Hypothalamus (tissue), 51 donors: ENCODE measurements around the gene SMDT1.
"Not testable (repeated sequence)": the region's sequence is repeated elsewhere in the genome, so short reads cannot be mapped to it uniquely, and the experiment has no call there.

ENCODE experiments used
- DNase-seq, 51 donors: peaks; one replicate each; lab custom pipeline; 2025; lab: John Stamatoyannopoulos, UW

Gene SMDT1

GRCh38 chr22:42108848-42109247, 29.3 kb downstream of the SMDT1 start:
- no peak for DNase-seq

DNA sequence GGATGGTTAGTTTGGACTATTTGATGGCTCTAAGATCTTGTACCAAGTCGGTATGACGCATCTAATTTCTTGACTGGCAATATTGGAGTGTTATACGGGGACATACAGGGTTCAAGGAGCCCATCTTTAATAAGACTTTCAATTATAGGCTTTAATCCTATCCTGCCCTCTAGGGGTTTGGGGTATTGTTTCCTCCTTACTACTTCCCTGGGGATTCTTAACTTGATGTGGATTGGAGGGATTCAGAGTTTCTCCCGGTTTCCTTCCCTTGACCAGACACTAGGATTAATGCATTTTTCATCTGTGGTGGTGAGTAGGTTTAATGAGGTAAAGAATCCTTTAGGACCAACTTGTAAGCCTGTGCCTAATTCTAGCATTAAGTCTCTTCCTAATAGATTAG, 32.3 kb downstream of the SMDT1 start:
- no peak for DNase-seq

GRCh38 chr22:42112793-42113192, 33.3 kb downstream of the SMDT1 start:
- not testable (repeated sequence) for DNase-seq

- peak in 2 of 51 donors; percentile 4 to 12 for DNase-seq
These were observed 35.2 kb downstream of the SMDT1 start for GRCh38 chr22:42114721-42115120.

DNA sequence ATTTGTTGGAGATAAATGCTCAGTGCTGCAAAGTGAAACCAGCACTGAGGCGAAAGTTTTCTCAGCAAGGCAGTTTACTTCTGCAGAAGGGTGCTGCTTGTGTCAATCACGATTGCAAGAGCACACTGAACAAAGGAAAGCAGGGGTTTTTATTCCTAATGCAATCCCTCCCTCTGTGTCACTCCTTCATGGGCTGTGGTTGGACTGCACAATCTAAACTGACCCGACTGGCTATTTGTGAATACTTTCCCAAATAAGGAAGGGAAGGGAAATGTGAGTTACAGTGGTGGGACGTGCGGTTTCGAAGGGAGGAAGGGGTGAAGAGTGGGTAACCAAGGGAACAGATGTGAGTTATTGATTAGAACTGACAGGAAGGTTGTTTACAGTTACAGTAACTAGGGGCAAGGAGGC, 35.9 kb downstream of the SMDT1 start:
- DNase-seq, result not testable (repeated sequence)

DNA sequence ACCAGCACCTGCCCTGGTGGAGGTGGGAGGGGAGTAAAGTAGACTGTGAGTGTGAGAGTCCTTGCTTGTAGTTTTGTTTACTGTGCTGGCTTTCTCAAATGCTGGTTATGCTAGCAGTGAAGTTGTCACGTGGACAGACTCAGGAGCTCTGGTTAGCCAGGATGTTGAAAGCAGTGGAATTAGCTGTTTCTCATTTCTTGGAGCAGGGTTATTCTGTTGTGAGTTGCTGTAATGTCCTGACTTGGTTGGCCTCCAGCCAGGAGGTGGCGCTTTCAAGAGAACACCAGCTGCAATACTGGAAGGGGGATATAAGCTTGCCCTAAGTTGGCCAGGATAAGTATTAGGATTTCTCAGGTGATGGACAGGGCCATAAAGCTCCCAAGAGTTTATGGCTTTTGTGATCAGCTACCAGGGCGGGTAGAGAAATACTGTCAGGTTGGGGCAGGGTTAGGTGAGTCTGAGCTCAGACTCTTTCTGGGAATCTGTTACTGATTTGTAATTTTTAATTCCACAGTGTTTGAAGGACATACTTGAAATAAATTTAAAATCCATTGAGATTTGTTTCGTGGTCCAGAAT, 37.4 kb downstream of the SMDT1 start:
- peak in 1 of 51 donors; percentile 12 for DNase-seq

DNA sequence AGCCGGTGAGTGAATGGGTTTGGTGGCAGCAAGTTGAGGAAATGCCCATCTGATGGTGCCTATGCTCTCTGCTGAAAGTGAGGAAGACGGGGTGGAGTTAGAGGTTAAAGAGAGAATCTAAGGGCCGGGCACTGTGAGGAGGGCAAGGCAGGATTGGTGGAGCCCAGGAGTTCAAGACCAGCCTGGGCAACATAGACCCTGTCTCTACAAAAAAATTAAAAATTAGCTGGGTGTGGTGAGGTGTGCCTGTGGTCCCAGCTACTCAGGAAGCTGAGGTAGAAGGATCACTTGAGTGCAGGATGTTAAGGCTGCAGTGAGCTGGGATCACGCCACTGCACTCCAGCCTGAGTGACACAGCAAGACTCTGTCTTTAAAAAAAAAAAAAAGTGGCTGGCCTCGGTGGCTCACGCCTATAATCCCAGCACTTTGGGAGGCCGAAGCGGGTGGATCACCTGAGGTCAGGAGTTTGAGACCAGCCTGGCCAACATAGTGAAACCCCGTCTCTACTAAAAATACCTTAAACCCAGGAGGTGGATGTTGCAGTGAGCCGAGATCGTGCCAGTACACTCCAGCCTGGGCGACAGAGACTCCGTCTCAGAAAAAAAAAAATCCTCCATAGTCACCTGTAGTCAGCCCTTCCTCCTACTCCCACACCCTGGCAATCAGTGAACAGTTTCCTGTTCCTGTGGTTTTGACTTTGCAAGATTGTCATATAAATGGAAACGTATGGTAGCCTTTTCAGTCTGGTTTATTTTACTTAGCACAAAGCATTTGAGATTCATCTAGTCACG, 40.9 kb downstream of the SMDT1 start:
- DNase-seq, result not testable (repeated sequence)

GRCh38 chr22:42123529-42123928, 44.0 kb downstream of the SMDT1 start:
- not testable (repeated sequence) for DNase-seq

DNA sequence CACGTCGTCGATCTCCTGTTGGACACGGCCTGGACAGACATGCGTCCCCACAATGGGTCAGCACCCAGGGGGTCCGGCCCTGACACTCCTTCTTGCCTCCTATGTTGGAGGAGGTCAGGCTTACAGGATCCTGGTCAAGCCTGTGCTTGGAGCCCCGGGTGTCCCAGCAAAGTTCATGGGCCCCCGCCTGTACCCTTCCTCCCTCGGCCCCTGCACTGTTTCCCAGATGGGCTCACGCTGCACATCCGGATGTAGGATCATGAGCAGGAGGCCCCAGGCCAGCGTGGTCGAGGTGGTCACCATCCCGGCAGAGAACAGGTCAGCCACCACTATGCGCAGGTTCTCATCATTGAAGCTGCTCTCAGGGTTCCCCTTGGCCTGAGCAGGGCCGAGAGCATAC, 48.1 kb downstream of the SMDT1 start:
- DNase-seq, result no peak

- not testable (repeated sequence) for DNase-seq
These were observed 48.5 kb downstream of the SMDT1 start for GRCh38 chr22:42128007-42128406.

- not testable (repeated sequence) for DNase-seq
These were observed 49.5 kb downstream of the SMDT1 start for GRCh38 chr22:42128776-42129694.

DNA sequence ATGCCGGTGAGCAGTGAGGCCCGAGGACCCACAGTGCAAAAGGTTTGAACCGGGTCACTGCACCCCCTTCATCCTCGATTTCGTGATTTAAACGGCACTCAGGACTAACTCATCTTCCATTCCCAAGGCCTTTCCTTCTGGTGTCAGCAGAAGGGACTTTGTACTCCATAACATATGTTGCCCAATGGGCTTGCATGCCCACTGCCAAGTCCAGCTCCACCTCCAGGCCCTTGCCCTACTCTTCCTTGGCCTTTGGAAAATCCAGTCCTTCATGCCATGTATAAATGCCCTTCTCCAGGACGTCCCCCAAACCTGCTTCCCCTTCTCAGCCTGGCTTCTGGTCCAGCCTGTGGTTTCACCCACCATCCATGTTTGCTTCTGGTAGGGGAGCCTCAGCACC, 50.7 kb downstream of the SMDT1 start:
- not testable (repeated sequence) for DNase-seq

GRCh38 chr22:42130639-42131431, 51.3 kb downstream of the SMDT1 start, which contains the start of gene CYP2D6:
Gene CYP2D6, minus strand, starts transcription at chr22:42130810. Its CDS starts 19 bp downstream, at chr22:42130791.
- not testable (repeated sequence) for DNase-seq

GRCh38 chr22:42131562-42131961, 52.1 kb downstream of the SMDT1 start:
- DNase-seq, result no peak

GRCh38 chr22:42132457-42132856, 53.0 kb downstream of the SMDT1 start:
- no peak for DNase-seq
